SKM-1 treated with dmso at 0.1 percent for 144 hours (cell line): ENCODE results near the gene PRR19.

Experiments used
- DNase-seq: peaks from one replicate; lab custom pipeline; 2025; ENCODE audit not compliant: unreplicated experiment; lab: John Stamatoyannopoulos, UW

Gene PRR19

DNA sequence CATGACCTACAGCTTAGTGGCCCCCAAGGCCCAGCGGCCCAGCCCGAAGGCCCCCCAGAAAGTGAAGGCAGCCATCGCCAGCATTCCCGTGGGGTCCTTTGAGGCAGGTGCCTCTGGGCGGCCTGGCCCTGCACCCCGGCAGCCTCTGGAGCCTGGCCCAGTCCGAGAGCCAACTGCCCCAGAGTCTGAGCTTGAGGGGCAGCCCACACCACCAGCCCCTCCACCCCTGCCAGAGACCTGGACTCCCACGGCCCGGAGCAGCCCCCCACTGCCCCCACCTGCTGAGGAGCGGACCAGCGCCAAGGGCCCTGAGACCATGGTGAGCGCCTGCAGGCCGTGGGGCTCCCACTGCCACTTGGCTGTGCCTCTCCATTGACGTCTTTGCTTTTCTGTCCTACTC is 9.0 kb upstream of the PRR19 start:
- no peak for DNase-seq

DNA sequence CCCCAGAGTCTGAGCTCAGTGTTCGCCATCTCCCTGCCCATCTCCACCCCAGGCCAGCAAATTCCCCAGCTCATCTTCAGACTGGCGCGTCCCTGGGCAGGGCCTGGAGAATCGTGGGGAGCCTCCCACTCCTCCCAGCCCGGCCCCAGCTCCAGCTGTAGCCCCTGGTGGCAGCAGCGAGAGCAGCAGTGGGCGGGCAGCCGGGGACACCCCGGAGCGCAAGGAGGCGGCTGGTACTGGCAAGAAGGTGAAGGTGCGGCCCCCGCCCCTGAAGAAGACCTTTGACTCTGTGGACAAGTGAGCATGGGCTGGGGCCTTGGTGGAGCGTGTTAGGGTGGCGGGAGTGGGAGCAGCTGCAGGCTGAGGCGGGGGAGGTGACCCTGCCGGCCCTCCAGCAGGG is 8.4 kb upstream of the PRR19 start:
- no peak for DNase-seq

DNA sequence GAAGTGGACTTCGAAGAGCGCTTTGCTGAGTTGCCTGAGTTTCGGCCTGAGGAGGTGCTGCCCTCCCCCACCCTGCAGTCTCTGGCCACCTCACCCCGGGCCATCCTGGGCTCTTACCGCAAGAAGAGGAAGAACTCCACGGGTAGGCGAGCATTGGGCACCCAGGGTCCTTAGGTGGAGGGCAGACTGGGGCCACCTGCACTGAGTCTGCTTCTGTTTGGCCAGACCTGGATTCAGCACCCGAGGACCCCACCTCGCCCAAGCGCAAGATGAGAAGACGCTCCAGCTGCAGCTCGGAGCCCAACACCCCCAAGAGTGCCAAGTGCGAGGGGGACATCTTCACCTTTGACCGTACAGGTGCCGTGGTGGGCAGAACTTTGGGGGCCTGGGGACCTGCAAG is 8.0 kb upstream of the PRR19 start:
- no peak for DNase-seq

DNA sequence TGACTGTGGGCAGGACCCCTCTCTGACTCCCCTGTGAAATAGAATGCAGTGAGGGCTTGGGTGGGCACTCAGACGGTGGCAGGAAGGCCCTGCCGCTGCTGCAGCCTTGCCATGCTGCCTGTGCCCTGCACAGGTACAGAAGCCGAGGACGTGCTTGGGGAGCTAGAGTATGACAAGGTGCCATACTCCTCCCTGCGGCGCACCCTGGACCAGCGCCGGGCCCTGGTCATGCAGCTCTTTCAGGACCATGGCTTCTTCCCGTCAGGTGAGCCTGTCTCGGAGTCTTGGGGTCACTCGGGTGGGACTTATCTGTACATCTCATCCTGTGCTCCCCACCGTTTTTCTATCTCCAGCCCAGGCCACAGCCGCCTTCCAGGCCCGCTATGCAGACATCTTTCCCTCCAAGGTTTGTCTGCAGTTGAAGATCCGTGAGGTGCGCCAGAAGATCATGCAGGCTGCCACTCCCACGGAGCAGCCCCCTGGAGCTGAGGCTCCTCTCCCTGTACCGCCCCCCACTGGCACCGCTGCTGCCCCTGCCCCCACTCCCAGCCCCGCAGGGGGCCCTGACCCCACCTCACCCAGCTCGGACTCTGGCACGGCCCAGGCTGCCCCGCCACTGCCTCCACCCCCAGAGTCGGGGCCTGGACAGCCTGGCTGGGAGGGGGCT is 7.3 kb upstream of the PRR19 start:
- no peak for DNase-seq

DNA sequence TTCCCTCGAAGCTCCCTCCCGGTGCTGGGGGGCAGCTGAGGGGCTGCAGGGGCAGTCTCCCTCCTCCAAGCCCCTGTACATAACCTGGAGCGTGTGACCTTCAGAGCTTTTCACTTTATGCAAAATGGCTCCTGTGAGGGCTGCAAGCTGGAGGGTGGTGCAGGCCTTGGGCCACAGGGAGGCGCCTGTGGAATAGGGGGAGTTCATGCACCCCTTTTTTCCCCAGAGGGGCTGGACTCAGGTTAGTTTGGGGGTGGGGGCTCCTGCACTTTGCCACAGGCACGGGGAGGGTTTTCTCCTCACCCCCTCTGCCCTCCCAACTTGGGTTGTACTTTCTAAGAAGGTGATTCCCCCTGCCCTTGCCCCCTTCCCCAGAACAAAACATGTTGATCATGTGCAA is 6.6 kb upstream of the PRR19 start:
- DNase-seq = no peak

DNA sequence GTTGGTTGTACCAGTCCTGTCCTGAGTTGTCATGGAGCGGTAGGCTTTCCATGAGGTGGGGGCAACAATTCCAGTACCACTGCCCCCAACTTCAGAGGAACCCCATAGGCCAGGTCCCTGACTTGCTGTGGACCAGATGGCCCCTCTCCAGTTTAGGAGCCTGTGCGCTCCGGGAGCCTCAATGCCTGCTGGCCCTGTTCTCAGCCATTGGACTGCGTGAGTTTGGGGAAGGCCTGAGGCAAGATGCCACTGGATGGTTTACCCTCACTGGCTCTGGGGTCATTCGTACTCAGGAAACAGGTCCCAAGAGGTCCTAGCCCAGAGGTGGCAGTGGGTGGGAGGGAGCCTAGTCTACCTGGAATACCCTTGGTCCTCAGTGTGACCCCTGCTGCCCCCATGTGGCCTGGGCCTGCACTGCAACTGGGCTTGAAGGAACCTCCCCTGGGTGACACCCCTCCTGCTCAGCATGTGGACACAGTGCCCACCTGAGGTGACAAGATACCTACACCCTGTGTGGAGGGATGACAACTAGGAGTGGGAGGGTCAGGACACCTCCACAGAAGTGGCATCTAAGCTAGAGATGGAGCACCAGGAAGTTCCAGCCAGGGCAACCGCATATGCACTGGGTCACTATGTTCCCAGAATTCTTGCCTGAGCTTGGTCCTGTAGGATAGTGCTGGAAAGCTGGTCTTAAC is 6.0 kb upstream of the PRR19 start:
- DNase-seq = no peak

DNA sequence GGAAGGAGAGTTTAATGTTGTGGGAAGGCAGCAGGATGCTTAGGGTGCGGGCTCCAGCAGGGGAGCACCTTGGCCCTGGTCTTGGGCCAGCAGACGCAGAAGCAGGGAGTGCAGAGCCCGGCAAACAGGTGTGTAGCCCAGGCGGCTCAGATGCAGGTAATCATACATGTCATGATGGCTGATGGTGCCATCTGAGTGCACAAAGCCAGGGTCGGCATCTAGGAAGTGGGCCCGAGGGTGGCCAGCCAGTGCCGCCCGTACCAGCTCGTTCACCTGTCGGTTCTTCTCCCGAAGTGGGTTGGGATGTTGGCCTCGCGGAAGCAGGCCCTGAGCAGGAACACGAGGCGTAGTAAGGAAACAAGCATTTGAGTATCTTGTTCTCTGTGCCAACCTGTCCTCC is 4.9 kb upstream of the PRR19 start:
- no peak for DNase-seq

DNA sequence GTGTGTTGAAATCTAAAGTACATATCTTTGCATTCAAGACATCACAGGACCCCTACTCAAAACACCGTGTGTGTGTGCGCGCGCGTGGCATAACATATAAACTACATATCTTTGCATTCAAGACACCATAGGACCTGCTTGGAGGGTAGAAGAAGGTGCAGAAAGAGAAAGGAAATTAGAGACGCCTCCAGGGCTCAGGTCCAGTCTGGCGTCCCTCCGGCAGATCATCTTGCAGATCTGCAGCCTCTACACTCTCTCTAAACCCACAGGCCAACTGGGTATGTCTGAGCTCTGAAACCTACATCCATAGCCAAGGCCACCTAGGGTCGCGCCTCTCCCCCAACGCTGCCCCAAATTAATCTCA is 1.2 kb downstream of the PRR19 start:
- no peak for DNase-seq

DNA sequence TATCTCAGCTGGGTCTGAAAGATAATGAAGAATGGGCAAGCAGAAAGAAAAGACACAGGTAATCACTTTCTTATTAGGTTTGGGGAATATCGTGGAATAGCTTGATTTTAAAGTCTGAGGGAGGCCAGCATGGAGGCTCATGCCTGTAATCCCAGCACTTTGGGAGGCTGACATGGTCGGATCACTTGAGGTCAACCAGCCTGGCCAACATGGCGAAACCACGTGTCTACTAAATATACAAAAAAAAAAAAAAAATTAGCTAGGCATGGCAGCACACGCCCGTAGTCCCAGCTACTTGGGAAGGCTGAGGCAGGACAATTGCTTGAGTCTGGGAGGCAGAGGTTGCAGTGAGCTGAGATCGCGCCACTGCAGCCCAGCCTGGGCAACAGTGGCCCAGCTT is 1.9 kb downstream of the PRR19 start:
- no peak for DNase-seq

DNA sequence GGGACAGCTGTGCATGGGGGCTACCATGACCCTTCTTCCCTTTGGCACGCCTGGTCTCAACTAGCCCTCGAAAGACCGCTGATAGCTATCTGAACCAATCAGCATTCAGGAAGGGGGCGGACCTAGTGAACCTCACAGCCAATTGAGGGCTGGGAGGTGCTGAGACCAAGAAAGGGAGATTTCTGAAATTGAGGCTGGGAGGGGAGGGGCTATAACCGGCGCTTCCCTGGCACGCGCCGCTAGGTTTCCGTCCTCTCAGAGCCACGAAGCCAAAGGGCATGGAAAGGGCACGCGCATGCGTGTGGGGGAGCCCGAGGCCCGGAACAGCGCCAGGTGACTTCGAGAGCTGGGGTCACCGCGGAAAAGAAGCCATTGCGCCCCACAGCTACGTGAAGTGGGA is 4.7 kb downstream of the PRR19 start:
- no peak for DNase-seq

DNA sequence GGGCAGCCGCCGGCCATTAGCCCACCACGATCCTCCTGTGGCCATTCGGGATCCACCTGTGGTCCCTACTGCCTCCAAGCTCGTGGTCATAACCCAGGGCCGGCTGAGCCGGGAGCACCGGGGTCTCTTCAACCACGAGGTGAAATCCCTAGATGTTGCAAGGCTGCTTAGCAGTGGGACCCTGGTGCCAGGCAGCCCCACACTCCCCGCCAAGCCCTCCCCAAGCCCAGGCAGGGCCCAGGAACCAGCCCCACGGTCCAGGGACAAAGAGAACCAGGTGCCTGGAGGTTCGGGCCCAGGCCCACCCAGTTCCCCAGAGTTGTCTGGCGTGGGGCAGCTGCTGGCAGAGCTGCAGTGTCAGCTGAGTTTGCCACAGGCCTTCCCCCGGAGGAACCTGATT is 7.8 kb downstream of the PRR19 start:
- DNase-seq = no peak

DNA sequence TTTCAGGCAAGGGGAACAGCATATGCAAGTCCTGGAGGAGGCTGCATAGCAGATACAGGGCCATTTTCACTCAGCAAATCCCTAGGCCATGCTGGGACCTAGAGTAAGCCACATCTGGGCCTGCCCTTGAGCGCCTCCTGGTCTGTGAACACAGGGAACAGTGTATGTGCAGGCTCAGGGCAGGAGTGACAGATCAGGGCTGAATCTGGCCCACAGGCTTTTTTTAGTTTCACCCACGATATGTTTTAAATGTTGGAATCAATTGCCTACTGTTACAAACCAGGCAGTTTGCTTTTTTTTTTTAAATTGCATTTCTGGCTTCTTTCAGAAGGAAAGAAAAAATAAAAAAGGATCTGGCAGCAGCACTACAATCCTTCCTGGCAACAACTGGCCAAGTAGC is 9.7 kb downstream of the PRR19 start:
- no peak for DNase-seq

DNA sequence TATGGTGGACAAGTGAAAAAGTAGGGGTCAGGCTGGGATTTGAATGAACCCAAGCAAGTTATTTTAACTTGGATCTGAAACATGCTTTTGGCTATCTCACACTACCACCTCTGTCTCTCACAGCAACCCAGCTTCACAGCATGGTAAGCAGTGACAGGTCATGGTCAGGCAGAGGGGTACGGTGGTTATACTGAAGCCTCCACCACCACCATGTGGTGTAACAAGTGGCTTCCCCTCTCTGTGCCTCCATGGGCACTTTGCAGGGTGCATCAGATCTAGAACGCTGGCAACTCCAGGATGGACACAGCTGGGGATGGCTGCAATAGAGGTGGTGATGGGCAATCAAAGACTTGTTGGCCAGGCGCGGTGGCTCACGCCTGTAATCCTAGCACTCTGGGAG is 10.4 kb downstream of the PRR19 start:
- no peak for DNase-seq

DNA sequence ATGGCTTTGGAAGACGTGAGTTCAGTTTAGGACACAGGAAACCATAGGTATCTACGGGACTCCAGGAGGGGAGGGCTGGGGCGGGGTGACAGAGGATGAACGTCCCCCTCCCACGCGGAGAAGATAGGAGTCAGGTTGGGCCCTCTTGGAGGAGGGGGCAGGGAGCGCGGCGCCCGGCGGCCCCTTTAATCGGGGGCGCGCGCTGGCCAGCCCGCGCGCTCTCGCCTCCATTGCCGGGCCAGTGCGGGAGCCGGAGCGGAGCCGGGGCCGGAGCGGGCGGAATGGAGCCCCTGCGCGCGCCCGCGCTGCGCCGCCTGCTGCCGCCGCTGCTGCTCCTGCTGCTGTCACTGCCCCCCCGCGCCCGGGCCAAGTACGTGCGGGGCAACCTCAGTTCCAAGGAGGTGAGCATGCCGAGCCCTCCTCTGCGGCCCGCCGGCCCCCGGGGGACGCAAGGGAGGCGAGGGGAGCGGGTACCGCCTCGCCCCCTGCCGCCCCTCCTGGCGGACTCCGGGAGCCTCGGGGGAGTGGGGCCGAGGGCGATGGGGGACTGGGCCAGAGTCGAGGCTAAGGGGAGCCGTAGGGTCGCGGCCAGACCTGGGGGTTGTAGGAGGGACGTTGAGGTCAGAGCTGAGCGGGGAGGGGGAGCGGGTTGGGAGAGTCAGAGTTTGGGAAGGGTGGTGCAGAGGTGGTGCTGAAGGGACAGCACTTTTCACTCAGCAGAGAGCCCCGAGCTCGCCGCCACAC is 11.3 kb downstream of the PRR19 start, which contains the start of gene TMEM145:
TSS of gene TMEM145 (plus strand) at position 214 of the 744 bp plus-strand sequence. CDS start at position 282, 68 bp downstream.
- DNase-seq = no peak

DNA sequence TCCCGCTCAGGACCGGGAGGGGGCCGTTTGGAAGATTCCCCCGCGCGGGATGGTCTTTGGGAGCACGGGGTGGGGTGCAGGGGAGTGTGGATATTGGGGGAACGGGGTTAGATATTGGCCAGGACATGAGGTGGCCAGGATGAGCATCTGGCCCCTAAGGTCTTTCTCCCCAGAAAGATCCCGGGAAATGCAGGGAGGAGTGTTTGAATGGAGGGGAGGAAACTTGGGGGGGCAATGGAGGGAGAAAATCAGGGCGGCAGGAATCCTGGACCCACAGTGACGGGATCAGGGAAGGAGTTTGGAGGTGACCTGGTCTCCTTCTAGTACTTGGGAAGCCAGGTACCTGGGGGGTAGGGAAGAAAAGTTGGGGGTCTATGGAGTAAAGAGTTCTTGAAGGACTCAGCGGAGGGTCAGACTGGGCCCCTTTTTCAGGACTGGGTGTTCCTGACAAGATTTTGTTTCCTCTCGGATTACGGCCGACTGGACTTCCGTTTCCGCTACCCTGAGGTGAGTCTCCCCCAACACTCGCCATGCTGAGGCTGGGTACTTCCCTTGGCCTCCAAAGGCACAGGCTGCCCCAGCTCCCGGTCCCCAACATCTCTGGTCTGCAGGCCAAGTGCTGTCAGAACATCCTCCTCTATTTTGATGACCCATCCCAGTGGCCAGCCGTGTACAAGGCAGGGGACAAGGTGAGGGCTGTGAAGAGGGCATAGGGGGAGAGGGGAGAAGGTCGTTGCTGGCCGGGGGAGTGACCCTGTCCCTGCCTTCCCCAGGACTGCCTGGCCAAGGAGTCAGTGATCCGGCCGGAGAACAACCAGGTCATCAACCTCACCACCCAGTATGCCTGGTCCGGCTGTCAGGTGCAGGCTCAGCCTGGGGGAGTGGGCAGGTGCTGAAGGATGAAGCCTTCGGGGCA is 12.2 kb downstream of the PRR19 start:
- no peak for DNase-seq

DNA sequence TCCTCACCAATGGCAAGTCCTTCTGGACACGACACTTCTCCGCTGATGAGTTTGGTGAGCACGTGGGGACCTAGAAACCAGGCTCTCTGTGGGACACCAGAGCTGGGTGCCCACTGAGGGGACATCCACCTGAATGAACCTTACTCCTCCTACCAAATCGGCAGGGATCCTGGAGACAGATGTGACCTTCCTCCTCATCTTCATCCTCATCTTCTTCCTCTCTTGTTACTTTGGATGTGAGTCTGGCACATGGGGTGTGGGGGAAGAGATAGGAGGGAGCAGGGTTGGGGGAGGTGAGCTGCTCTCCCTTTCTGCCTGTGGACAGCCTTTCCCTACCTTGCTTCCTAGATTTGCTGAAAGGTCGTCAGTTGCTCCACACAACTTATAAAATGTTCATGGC is 13.1 kb downstream of the PRR19 start:
- DNase-seq = no peak

DNA sequence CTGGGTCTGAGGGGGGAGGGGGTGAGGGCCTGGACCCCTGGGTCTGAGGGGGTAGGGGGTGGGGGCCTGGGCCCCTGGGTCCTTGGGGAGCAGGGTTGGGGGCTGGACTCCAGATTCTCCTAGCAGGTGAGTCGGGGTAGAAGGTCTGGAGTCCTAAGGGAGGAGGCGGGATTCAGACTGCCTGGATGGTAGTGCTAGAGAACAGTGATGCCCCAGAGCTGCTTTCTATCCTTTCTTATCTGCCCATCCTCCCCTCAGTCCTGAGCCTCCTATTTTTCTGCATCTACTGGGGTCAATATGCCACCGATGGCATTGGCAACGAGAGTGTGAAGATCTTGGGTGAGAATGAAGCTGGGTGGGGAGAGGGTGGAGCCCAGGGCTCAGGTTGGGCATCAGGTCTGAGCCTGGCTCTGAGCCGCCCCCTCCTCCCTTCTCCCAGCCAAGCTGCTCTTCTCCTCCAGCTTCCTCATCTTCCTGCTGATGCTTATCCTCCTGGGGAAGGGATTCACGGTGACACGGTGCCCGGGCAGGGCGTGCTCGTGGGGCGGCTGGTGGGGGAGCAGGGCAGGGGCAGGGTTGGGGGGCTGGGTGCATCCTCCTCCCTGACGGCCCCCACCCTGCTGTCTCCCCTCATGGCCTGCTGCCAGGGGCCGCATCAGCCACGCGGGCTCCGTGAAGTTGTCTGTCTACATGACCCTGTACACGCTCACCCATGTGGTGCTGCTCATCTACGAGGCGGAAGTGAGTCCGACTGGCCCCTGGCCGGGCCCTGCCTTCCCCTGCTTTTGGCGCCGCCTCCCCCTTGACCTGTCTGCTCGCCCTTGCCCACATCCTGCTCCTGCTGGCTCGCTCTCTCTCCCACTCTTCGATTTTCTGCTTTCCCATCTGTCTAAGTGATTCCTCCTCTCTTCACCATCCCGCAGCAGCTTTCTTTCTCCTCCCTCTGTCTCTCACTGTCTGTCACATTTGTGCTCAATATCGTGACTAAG is 14.6 kb downstream of the PRR19 start:
- peak; percentile 52 for DNase-seq

DNA sequence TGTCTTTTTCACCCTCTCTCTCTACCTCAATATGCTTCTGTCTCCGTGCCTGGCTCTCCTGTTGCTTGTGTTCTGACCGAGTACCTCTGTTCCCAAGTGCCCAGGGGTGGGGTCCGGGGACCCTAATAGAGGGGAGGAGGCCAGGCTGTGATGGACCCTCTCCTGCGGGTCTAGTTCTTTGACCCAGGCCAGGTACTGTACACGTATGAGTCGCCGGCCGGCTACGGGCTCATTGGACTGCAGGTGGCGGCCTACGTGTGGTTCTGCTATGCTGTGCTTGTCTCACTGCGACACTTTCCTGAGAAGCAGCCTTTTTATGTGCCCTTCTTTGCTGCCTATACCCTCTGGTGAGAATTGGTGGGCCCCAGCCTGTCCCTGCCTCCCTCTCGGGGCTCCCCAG is 15.6 kb downstream of the PRR19 start:
- no peak for DNase-seq

DNA sequence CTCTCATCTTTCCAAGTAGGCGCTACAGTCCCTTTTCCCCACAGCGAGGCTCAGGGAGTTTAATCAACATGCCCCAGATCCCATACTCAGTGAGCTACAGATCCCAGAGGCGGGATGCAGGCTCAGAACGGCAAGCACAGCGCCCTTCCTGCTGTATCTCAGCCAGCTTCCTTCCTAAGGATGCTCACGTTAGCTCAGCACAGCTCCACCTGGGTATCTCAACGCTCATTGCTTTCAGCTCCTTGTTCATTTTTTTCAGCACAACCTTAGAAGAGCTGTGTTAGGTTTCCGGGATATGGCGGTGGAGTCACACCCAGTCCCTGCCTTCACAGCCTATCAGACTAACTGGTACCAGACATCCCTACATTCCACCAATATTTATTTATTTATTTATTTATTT is 20.4 kb downstream of the PRR19 start:
- DNase-seq = no peak

DNA sequence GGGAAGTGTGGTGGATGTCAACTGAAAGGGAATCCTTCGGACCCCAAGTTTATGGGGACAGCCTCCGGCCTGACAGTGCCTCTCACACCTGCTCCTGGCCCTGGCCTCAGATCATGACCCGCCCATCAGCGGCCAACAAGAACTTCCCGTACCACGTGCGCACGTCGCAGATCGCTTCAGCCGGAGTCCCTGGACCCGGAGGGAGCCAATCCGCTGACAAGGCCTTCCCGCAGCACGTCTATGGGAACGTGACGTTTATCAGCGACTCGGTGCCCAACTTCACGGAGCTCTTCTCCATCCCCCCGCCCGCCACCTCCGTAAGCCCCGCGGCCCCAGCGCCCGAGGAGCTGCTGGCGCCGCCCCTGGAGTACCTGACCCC is 21.5 kb downstream of the PRR19 start:
- DNase-seq = no peak
